ENCODE results near the gene ZNF778. TPM values are rescaled to one million over a fixed set of nuclear protein-coding genes. Genes with fewer than 3 reads are reported as not detected.
A peak's percentile ranks its signal among the peaks of the same experiment; 100 is the strongest.

ZNF778 gene
- total and polyA plus RNA-seq, 2 of the 13 experiments (the other 11 are each of a cell fraction or from before 2014, with no cell fraction given) = 3.8 to 7.2 TPM

- WGBS (ENCODE audit: low lambda C conversion rate) = 98% methylated on average over 38 of the region's 39 CpGs
- Histone ChIP-seq H3K4me3 (replicated peaks in 1 of 3; ENCODE audit: insufficient read depth in 1 of 3, low read depth in 2 of 3, low read length in 3 of 3) (no peak overlapping the region), H3K9me3 (ENCODE audit: low read length) (no peaks in the 10 kb centered on the region), H2AFZ (ENCODE audit: low read length) (no peak overlapping the region), H3K9ac (ENCODE audit: insufficient read depth, low read depth, low read length) (no peak overlapping the region), H3K27ac (ENCODE audit: extremely low read length, insufficient read depth, low read length) (no peak overlapping the region), H3K36me3 (replicated peaks in 1 of 2; ENCODE audit: control insufficient read depth in 1 of 2, insufficient read depth in 2 of 2, low read length in 2 of 2) (peaks cover 48 to 77% of the 10 kb centered on the region in 2 experiments), H3K79me2 (ENCODE audit: insufficient read depth, low read length) (peaks cover 2% of the 10 kb centered on the region), H4K20me1 (ENCODE audit: insufficient read depth, low read length) (peaks cover 5% of the 10 kb centered on the region; the same call in 1 of the 2 replicates), H3K27me3 (ENCODE audit: control insufficient read depth in 1 of 2, insufficient read depth in 2 of 2, low read length in 2 of 2) (no peaks in the 10 kb centered on the region), H3K4me2 (ENCODE audit: low read depth, low read length) (no peak overlapping the region), H3K4me1 (ENCODE audit: insufficient read depth, low read length) (no peaks in the 10 kb centered on the region)
- ChIA-PET POLR2A (no interaction called here), CTCF (ENCODE audit: low intra/inter-chr PET ratio, low total read pairs) (no interaction called here)
- intact Hi-C loops (cut with micrococcal nuclease; ENCODE audit: unreplicated experiment) (no loop called here), in situ Hi-C loops (cut with HindIII; ENCODE audit: extremely low pct_ligation_motif_present, low pct_unique_long_range_greater_than_20kb) (no loop called here)
- ATAC-seq (no peak; the same call in 2 of the 3 replicates), FAIRE-seq (no peak), DNase-seq (ENCODE audit: low spot score) (no peak)
- TF ChIP-seq PAF1 (CRISPR knock-in tag; IDR thresholded peaks at IDR 0.05) (peak; percentile 17; the same call in 1 of the 2 replicates), ZBTB2 (CRISPR knock-in tag; IDR thresholded peaks at IDR 0.05; ENCODE audit: low read depth) (no peak), RBM22 (optimal IDR thresholded peaks at IDR 0.05; ENCODE audit: low read length) (peak; percentile 95), AGO2 (optimal IDR thresholded peaks at IDR 0.05; ENCODE audit: low read depth, low read length) (peak; percentile 0), KDM2A (CRISPR knock-in tag; IDR thresholded peaks at IDR 0.05; ENCODE audit: borderline replicate concordance, low read depth) (no peak), NRL (CRISPR knock-in tag; IDR thresholded peaks at IDR 0.05; ENCODE audit: borderline replicate concordance) (0 out of 2 replicates have a peak, but pooled peaks have one; percentile 12), ZNF232 (CRISPR knock-in tag; IDR thresholded peaks at IDR 0.05; ENCODE audit: borderline replicate concordance) (no peak), HOXA9 (CRISPR knock-in tag; IDR thresholded peaks at IDR 0.05; ENCODE audit: borderline replicate concordance) (no peak), HNRNPL (IDR thresholded peaks at IDR 0.05; ENCODE audit: low read depth, low read length) (0 out of 2 replicates have a peak, but pooled peaks have one; percentile 30), ZNF432 (CRISPR knock-in tag; IDR thresholded peaks at IDR 0.05; ENCODE audit: borderline replicate concordance) (no peak)
- BruUV-seq (replicated peaks) = no TSS peak
Observed at GRCh38 chr16:89275837-89276720, 58.6 kb downstream of the ZNF778 start.

Data from HepG2 (cell line).